Measurements from ENCODE around the gene RALGPS1. TPM values are rescaled to one million over a fixed set of nuclear protein-coding genes. Genes with fewer than 3 reads are reported as not detected.
A peak's percentile ranks its signal among the peaks of the same experiment; 100 is the strongest.

The RALGPS1 gene
- total and polyA plus RNA-seq, 2 experiments from 2014 or later, result 13.1 to 22.1 TPM

- no peak overlapping the region for H3K4me2 ChIP-seq
- no peaks in the 10 kb centered on the region for H3K9me3 ChIP-seq (ENCODE audit: low read depth)
- H3K9me2 ChIP-seq (replicated peaks; ENCODE audit: insufficient read depth), result no peaks in the 10 kb centered on the region
- WGBS (ENCODE audit: low lambda C conversion rate, missing lambda C conversion rate), result 87% methylated on average over 7 of the region's 7 CpGs
- H3K79me2 ChIP-seq, result peaks cover 30% of the 10 kb centered on the region
- TF ChIP-seq EZH2 (IDR thresholded peaks at IDR 0.05; ENCODE audit: borderline replicate concordance) (no peak), CTCF (IDR thresholded peaks at IDR 0.05; ENCODE audit: poor library complexity) (no peak), EZH2phosphoT487 (IDR thresholded peaks at IDR 0.05; ENCODE audit: low read depth, severe bottlenecking, unreplicated experiment) (no peak)
- H3K27ac ChIP-seq, result peak overlapping the region; percentile 86
- H3K4me3 ChIP-seq, result no peak overlapping the region
- no peaks in the 10 kb centered on the region for H3K27me3 ChIP-seq
- H3K4me1 ChIP-seq (ENCODE audit: insufficient read depth), result peaks cover 19% of the 10 kb centered on the region
- H2AFZ ChIP-seq, result no peak overlapping the region
- no peaks in the 10 kb centered on the region for H4K20me1 ChIP-seq (ENCODE audit: insufficient read depth, poor library complexity, severe bottlenecking)
- no peaks in the 10 kb centered on the region for H3K36me3 ChIP-seq (replicated peaks; ENCODE audit: insufficient read depth, low read depth)
- peak; percentile 56 for DNase-seq (ENCODE audit: low spot score)
These were observed 42.5 kb downstream of the RALGPS1 start for GRCh38 chr9:126956917-126957686.

DNA sequence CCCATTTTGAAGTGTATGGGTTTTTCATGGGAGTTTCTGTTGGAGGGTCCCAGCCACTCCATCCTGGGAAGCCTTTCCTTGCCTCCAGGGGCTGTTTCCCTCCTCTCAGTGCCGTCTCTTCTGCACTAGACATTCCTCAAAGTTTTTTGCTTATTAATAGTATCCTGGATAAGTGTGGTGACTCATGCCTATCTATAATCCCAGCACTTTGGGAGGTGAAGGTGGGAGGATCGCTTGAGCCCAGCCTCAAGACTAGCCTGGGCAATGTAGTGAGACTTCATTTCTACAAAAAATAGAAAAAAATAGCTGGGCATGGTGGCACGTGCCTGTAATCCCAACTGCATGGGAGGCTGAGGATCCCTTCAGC, 43.1 kb downstream of the RALGPS1 start:
- WGBS (ENCODE audit: low lambda C conversion rate, missing lambda C conversion rate), result 62% methylated on average over 3 of the region's 3 CpGs
- H3K9me3 ChIP-seq (ENCODE audit: low read depth), result no peaks in the 10 kb centered on the region
- H3K4me3 ChIP-seq, result no peak overlapping the region
- H3K4me1 ChIP-seq (ENCODE audit: insufficient read depth), result peaks cover 19% of the 10 kb centered on the region
- TF ChIP-seq CTCF (IDR thresholded peaks at IDR 0.05; ENCODE audit: poor library complexity), result no peak
- TF ChIP-seq EZH2 (IDR thresholded peaks at IDR 0.05; ENCODE audit: borderline replicate concordance), result no peak
- no peak for TF ChIP-seq EZH2phosphoT487 (IDR thresholded peaks at IDR 0.05; ENCODE audit: low read depth, severe bottlenecking, unreplicated experiment)
- no peaks in the 10 kb centered on the region for H3K36me3 ChIP-seq (replicated peaks; ENCODE audit: insufficient read depth, low read depth)
- peak overlapping the region; percentile 86 for H3K27ac ChIP-seq
- no peak overlapping the region for H2AFZ ChIP-seq
- H3K27me3 ChIP-seq, result no peaks in the 10 kb centered on the region
- no peak overlapping the region for H3K4me2 ChIP-seq
- no peaks in the 10 kb centered on the region for H3K9me2 ChIP-seq (replicated peaks; ENCODE audit: insufficient read depth)
- peaks cover 30% of the 10 kb centered on the region for H3K79me2 ChIP-seq
- DNase-seq (ENCODE audit: low spot score), result no peak
- no peaks in the 10 kb centered on the region for H4K20me1 ChIP-seq (ENCODE audit: insufficient read depth, poor library complexity, severe bottlenecking)

DNA sequence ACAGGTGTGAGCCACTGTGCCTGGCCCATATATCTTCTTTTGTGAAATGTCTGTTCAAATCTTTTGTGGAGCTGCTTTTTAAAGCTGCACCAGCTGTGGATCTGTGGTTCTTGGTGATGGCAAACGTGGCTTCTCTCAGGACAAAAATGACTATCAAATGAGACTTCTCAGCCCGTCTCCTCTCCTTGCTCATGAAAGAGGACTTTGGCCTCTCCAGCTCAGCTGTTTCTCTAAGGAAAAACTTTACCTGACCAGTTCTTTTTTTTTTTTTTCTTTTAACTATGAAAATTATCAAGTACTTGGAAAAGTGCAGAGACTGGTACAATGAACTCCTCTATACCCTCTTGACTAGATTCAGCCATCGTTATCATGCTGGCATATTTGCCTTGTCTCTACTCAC, 44.8 kb downstream of the RALGPS1 start:
- Histone ChIP-seq H3K27ac (peak overlapping the region; percentile 59), H2AFZ (no peak overlapping the region), H4K20me1 (ENCODE audit: insufficient read depth, poor library complexity, severe bottlenecking) (no peaks in the 10 kb centered on the region), H3K27me3 (no peaks in the 10 kb centered on the region), H3K4me3 (no peak overlapping the region), H3K36me3 (replicated peaks; ENCODE audit: insufficient read depth, low read depth) (no peaks in the 10 kb centered on the region), H3K4me2 (peak overlapping the region; percentile 54), H3K4me1 (ENCODE audit: insufficient read depth) (peaks cover 19% of the 10 kb centered on the region), H3K9me2 (replicated peaks; ENCODE audit: insufficient read depth) (no peaks in the 10 kb centered on the region), H3K9me3 (ENCODE audit: low read depth) (no peaks in the 10 kb centered on the region), H3K79me2 (peaks cover 27% of the 10 kb centered on the region)
- WGBS (ENCODE audit: low lambda C conversion rate, missing lambda C conversion rate), result 67% methylated on average over 3 of the region's 3 CpGs
- DNase-seq (ENCODE audit: low spot score), result peak; percentile 54
- TF ChIP-seq CTCF (IDR thresholded peaks at IDR 0.05; ENCODE audit: poor library complexity) (no peak), EZH2phosphoT487 (IDR thresholded peaks at IDR 0.05; ENCODE audit: low read depth, severe bottlenecking, unreplicated experiment) (no peak), EZH2 (IDR thresholded peaks at IDR 0.05; ENCODE audit: borderline replicate concordance) (no peak)
